ENCODE data around the gene FEN1.

Gene FEN1

DNA sequence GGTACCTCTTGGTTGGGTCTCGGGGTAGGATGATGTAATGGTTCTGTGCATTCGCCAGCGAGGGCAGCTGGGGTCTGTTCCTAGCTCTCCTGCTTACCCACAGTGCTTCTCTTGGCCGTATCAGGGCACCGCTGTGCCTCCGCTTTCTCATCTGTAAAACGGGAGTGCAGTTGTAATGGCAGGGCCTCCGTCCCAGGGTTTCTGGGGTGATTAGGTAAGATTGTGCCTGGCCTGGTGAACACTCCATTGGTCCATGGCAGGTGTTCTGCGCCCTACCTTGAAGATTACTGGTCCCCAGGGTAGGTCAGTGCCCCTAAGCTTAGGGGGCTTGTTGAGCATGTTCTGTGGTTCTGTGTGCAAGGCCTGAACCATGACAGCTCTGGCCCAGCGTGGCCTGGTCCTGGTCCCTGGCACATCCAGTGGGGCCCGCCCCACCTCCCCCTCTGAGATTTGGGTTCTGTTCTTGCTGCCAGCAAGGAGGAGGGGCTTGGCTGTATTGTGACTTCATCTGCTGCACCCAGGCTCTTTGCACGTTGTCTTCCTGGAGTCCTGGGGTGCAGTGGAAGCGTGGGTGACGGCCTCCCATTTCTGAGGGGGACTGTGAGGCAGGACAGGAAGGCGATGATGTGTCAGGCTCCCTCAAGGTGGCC lies 35.4 kb upstream of the FEN1 start:
- FAIRE-seq: no peak

DNA sequence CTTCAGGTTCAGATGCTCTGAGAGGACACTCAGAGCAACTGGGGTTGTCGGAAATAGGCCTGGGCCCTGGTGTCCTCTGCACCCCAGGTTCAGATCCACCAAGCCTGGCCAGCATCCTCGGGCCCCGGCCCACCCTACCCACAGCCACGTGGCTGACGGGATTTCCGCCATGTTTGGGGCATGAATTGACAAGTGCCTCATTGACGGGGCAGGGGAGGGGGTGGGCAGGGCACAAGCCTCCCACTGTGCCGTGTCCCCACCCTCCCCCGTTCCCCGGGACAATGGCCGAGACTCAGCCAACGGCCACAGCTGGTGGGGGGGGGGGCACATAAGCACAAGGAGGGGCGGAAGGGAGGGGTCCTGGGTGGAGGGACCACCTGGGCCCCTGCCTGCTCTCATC lies 31.8 kb upstream of the FEN1 start:
- no peak for FAIRE-seq

DNA sequence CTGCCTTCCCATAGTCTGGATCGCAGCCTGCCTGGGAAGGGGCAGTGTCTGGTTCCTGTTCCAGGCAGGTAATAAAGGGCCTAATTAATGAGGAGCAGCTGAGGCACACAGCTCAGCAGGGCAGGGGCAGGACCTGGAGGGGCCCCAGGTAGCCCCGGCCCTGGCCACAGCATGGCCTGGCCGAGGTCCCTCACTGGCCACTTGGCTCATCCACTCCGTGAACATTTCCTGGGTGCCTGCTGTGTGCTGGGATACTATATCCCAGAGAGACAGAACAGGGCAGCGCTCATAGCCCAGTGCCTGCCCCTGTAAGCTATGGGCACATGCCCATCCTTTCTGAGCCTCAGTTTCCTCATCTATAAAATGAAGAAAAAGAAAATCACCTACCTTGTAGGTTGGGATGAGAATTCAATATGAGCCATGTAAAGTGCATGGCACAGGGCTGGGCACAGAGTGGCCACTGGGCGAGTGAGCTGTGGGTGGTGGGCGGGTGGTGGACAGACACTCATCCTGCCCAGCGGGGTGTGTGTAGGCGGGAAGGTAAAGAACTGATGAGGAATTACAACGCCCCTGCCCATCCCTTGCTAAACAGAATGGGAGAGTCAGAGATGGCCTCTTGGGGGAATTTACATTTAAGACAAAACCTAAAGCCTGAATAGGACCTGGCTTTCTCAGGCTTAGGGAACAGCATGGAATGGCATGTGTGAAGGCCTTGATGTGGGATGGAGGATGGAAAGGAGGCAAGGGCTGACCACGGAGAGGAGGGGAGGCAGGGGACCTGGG lies 31.1 kb upstream of the FEN1 start:
- FAIRE-seq: no peak

DNA sequence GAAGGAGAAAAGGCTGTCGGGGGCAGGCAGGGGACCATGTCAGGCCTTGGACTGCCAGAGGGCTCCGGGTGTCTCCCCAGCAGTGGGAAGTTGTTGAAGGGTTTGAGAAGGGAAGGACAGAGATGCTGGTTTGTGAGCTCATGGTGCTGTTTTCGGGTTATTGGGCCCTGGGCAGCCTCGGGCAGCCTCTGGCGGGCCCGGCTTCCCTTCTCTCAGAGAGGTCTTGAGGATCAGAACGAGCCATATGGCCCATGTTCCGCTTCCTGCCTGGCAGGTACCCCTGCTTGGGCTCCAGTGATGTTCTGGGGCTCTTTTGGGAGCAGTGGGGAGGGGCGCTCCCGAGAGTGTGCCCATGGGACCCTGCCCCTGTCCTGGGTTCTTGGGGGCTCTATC lies 30.5 kb upstream of the FEN1 start:
- no peak for FAIRE-seq

DNA sequence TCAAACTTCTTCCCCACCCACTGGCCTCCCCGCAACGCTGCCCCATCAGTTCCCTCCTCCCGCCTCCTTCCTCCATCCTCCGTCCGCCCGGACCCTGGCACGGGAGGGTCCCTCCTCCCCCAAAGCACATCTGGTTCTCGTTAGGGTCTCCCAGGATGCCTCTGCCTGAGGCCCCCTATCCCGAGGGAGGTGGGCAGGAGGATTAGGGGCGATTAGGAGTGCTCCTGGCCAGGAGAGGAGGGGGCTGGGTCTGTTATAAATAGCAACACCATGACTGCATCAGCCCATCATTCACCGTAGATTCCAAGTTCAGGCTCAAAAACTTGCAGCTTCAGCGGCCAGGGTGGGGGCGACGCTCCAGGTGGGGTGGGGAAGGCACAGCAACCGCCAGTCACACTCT lies 29.9 kb upstream of the FEN1 start:
- no peak for FAIRE-seq

DNA sequence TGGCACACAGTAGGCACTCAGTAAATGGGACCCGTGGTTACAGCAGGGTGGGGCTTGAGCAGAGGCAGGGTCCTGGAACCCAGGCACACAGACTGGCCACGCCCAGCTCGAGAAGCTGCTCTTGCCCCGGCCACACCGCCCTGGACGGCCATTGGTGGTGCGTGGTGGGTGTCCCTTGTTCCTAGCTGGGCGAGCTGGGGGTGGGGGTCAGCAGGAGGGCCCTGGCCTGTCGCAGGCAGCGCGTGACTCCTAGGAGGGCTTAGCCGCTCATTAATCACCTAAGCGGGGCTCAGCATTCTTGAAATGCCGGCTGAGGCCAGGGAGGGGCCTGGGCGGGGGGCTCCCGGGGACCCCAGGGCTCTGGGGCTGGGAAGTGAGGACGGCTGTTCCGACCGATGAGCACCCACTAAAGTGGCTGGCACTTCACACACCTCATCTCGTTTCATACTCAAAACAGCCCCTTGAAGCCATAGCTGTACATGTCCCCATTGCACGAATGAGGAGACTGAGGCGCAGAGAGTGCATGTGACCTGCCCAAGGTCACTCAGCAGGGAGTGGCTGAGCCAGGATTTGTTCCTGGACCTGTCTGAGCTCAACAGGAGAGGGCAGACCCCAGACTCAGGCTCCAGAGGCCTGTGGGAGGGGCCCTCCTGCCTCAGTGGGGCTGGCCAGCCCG lies 28.6 kb upstream of the FEN1 start:
- no peak for FAIRE-seq

DNA sequence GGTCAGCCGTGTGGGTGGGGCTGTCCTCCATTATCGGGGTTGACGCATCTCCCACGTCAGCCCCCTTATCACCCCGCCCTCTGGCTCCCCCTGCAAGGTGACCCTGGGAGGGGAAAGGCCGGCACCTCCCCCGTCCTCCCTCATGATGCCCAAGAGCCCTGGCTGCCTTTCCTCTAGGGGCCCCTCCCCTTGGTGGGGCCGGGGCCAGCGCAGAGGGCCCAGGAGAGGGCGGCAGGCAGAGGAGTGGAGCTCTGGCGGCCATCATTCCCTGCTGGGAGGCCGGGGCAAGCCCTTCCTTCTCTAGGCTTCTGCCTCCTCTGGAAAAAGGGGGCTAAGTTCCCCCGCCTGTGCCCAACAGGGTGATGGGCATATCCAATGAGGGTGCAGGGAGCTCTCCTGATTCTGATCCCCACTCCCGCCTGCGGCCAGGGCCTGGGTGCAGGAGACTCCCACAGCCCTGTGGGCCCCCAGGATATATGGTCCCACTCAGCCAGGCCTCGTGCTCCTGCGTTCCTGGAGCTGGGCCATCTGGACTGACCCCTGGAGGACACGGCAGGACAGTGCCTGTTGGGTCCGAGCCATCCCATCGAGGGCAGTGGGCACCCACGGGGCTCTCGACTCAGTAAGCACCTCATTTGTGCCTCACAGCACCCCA lies 28.0 kb upstream of the FEN1 start:
- FAIRE-seq: no peak

DNA sequence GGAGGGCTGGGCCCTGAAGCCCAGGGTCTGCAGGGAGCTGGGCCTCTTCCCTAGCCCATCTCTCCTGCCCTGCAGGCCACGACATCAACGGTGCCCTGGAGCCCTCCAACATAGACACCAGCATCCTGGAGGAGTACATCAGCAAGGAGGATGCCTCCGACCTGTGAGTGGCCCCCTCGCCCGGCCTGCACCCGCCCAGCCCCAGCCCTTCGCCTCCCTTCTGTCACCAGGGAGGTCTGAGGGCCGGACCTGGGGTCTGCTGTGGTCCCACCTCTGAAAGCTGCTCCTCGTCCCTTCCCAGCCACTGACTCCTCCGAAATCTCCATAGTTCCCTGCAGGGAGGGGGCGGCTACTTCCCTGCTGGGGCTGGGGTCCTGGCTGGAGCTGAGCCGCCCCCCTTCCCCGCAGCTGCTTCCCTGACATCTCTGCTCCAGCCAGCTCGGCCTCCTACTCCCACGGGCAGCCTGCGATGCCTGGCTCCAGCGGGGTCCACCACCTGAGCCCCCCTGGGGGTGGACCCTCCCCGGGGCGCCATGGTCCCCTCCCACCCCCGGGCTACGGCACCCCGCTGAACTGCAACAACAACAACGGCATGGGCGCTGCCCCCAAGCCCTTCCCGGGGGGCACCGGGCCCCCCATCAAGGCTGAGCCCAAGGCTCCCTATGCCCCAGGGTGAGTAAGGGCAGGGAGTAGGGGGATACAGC lies 27.0 kb upstream of the FEN1 start:
- no peak for FAIRE-seq

DNA sequence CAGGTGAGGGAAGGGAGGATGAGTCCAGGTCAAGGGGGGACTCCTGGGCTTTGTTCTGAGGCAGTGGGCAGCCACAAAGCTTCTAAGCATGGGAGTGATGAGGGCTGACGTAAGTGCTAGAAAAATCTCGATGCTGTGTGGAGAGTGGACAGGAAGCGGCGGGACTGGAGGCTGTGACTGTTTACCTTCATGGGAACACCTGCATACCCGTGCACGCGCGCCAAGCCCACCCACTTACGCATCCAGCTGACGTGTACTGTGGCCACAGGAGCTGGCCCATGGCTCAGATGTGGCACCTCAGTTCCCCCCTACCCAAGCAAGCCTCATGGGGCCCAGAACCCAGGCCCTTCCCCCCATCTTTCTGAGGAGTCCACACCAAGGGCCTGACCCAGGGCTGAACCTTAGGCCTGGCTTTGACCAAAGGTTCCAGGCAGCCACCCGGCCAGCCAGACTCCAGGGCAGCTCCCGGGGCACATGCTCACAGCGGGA lies 26.3 kb upstream of the FEN1 start:
- FAIRE-seq: no peak

DNA sequence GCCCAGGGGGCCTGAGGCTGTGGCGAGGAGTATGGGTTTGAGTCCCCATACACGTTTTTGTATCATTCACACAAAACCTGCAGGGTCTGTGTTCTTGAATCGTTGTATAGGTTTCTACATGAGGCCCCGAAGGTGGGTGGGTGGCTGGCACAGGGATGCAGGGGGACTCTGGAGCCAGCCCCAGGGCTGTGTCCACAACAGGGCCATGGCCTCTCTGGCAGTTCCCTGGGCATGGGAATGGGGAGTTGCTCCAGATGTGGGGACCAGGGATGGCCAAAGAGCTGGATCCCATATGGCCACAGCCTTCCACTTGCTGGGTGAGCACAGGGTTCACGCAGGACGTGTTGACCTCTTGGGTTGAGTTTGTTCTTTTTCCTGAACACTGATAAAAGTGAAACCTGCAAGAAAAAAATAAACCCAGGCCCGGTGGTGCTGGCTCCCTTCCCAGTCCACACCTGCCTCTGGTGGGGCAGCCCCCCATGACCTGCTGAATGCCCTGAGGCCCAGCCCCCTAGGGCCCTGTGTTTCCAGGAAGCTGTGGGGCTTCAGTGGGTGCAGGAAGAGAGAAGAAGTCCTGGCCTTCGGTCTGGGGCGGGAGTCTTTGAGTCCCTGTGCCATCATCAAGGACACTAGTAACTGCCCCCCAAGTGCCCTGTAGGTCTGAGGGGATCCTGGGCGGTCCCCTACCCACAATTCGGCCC lies 24.2 kb upstream of the FEN1 start:
- FAIRE-seq: no peak

DNA sequence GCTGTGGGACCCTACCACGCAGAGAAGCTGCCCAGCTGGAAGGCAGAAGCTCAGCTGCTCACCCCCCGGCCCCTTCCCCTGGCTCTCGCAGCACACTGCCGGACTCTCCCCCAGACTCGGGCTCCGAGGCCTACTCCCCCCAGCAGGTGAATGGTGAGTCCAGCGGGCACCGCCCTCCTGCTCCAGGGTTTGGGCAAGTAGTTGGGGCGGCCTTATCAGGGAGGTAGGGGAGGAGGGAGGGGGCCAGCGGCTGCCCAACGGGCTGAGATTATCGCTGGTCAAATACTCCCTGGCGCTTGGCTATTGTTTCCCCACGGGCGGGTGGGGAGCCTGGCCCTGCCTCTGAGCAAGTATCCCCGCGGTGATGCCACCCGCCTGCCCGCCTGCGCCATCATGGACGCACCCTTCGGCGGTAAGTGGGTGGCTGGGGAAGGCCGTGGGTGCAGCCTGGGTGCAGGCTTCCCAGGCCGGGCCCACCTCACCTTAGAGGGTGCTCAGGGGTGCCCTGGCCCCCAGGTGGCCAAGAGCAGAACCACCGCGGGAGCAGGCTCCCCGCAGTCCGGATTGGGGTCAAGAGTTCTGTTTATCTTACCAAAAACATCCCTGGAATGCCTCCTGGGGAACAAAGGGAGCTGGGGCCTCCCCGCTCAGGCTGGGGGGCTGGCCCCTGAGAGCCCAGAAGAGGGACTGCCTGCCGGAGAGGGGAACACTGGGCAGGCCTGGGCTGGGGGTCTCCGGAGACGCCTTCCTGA lies 23.4 kb upstream of the FEN1 start:
- no peak for FAIRE-seq

DNA sequence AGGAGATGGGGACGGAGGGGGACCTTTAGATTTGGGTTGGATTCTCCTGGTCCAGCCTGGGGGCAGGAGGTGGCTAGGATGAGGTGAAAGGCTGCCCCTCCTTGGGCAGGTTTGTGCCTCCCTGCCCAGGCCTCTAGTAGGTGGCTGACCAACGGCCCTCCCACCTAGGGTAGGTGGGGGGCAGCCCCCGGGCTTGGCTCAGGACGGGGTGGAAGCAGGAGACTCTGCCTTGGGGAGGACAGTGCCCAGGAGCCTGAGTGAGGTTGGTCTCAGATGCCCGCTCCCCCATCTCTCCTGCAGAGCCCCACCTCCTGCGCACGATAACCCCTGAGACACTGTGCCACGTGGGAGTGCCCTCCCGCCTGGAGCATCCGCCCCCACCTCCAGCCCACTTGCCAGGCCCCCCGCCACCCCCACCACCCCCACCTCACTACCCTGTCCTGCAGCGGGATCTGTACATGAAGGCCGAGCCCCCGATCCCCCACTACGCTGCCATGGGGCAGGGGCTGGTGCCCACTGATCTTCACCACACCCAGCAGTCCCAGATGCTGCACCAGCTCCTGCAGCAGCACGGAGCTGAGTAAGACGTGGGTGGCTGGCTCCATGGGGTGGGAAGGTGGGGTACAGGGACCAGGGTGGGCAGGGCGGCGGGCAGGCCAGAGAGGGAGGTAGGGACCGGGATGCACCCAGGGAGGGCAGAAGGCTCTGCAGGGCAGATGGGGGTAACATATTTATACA lies 22.6 kb upstream of the FEN1 start:
- FAIRE-seq: no peak

DNA sequence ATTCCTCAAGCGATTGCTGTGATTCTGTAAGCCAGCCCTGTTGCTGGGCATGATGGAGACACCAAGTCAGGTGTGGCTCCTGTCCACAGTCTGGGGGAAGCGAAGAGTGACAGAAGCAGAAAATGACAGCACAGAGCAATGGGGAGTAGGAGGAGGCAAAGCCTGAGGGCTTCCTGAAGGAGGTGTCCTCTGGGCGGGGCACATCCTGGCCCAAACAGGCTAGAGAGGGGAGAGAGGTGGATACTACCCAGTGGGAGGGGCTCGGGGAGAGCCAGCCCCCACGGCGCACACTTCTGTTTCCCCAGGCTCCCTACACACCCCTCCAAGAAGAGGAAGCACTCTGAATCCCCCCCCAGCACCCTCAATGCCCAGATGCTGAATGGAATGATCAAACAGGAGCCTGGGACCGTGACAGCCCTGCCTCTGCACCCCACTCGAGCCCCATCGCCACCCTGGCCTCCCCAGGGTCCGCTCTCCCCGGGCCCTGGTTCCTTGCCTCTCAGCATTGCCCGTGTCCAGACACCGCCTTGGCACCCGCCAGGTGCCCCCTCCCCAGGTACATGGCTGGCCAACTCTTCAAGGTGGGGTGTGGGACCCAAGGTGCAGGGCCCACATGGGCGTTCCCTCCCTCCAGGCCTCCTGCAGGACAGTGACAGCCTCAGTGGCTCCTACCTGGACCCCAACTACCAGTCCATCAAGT lies 21.4 kb upstream of the FEN1 start:
- FAIRE-seq: no peak

DNA sequence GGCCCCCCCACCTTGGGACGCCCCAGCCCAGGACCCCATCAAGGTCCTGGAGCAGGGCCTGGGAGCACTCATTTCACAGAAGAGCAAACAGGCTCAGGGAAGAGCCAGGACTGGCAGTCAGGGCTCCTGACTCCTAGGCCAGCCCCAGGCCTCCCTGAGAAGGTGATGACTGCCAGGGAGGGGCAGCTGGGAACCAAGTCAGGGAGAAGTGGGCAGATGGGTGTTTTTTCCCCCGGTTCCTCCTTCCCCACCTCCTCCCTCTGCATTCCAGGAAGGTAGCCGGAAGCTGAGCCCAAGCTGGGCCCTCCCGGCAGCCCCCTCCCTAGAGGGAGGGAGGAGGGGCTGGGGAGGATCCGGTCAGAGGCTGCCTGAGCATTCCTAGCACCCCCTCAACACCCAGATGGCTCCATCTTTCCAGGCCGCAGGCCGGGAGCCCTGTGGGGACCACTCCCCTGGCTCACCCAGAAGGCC lies 20.7 kb upstream of the FEN1 start:
- FAIRE-seq: no peak

DNA sequence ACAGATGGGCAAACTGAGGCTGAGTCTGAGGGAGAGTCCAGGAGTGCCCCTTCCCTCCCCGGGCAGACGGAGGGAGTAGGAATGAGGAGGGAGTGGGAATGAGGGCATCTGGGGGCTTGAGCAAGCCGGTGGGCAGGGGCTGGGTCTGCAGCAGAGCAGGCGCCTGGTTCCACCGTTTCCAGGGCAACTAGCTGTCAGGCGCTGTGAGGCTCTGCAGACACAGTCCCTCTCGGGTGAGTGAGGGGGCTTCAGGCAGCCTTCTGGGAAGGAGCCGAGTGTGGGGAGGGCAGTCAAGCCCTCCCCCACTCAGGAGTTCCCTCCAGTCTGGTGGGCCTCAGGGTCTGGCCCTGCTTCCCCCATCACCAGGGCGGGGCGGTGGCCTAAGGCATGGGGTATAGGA lies 19.4 kb upstream of the FEN1 start:
- FAIRE-seq: no peak

DNA sequence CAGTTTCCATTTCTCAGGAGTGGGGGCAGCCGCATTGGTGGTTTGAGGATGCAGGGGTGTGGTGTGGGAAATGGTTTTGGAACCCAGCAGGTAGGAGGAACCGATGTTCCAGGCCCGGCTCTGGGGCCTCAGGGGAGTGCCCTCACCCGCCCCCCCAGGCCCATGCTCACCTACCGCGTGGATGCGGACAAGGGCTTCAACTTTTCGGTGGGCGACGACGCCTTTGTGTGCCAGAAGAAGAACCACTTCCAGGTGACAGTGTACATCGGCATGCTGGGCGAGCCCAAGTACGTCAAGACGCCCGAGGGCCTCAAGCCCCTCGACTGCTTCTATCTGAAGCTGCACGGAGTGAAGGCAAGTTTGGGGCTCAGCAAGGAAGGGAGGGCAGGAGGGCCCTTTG lies 18.9 kb upstream of the FEN1 start:
- no peak for FAIRE-seq

DNA sequence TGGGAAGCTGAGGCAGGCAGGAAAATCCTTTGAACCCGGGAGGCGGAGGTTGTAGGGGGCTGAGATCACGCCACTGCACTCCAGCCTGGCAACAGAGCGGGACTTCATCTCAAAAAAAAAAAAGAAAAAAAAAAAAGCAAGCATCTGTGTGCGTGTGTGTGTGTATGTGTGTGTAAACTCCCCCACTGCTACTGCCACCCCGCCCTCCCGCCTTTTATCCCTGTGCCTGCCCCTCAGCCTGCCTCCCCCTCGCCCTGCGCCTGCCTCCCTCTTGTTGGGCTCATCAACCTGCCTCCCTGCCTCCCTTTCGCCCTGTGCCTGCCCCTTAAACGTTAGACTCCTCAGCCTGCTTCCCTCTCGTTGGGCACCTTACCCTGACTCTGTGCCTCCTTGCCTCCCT lies 18.3 kb upstream of the FEN1 start:
- no peak for FAIRE-seq

DNA sequence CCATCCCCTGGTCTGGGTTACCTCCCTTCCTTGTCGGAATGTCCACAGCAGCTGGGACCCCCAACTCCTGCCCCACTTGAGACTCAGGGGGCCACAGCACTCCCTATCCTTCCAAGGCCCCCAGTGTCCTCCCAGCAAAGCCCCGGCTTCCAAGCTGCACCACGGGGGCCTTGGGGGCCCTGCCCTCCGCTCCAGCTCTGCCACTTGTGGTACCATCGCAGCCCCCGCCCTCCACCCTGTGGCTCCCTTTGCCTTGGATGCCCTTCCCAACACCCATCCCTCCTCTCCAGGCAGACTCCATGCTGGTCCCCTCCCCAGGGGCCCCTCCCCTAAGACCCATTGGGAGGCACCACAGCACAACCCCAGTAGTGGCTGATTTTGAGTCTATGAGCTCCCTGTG lies 17.6 kb upstream of the FEN1 start:
- no peak for FAIRE-seq

DNA sequence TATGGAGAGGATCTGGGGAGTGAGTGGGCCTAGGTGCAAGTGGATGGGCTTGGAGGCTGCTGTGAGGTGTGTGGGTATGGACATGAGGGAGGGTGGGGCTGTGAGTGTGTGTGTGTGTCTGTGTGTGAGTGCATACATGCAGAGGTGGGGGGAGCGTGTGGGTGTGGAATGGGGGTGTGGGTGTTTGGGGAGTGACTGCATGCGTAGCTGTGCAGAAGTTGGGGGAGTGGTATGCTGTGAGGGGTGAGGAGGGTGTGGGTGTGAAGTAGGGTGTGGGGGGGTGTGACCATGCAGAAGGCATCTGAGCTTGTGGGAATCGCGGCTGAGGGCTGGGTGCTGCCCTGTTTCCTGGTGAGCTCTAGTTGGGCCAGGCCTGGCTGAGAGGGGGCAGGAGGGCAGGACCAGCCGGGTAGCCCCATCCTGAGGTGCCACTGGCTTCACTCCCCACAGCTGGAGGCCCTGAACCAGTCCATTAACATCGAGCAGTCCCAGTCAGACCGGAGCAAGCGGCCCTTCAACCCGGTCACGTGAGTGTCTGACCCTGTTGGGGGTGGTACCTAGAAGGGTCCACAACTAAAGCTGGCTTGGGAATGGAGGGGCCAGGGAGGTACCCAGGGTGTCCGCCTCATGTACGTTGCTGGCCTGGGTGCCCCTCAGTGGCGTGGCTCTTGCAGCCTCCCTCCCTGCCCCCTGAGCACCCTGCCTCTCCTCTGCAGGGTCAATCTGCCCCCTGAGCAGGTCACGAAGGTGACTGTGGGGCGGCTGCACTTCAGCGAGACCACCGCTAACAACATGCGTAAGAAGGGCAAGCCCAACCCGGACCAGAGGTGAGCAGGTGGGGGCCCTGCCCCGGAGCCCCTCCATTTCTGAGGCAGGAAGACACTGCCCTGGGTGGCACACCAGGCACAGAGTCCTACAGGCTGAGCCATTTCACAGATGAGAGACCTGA lies 16.8 kb upstream of the FEN1 start:
- no peak for FAIRE-seq

All from A204.1 (cell line).